ENCODE results near the gene DNAJC10. TPM values are rescaled to one million over a fixed set of nuclear protein-coding genes. Genes with fewer than 3 reads are reported as not detected.

DNAJC10 gene
- total and polyA plus RNA-seq, 2 of the 4 experiments (the other 2 are of a cell fraction) = 34.6 to 53.2 TPM

DNA sequence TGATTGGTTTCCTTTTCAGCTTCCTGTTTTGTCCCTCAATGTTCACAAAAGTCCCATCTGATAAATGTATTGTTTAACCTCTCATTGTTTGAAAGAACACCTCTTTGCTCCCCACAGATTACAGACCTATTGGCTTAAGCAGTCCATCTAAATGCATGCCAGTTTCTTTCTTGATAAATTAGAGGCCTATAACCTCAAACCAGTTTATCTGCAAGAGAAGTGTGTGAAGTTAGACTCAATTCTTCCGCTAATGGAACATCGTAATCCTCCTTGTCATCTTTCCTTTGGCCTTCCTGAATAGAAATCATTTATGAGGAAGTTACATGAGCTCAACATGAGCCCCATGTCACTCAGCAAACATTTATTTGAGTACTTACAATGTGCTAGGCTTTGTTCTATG is 76.4 kb downstream of the DNAJC10 start:
- no peak overlapping the region for H3K23ac ChIP-seq (ENCODE audit: low read depth, low read length)
- no peak overlapping the region for H2BK120ac ChIP-seq (ENCODE audit: low read depth, low read length)
- no CpG with 5 or more reads among the region's 2 CpGs for WGBS, 2 experiments (ENCODE audit: extremely low coverage in 2 of 2, insufficient read length in 1 of 2)
- no peak overlapping the region for H3K4ac ChIP-seq (ENCODE audit: low read depth, low read length)
- H2BK15ac ChIP-seq (ENCODE audit: low read depth, low read length) = no peak overlapping the region
- no peaks in the 10 kb centered on the region for H3K79me1 ChIP-seq (ENCODE audit: low read depth in 1 of 2, low read length in 2 of 2)
- no peak overlapping the region for H2BK5ac ChIP-seq (ENCODE audit: low read depth, low read length, poor library complexity, severe bottlenecking)
- no peaks in the 10 kb centered on the region for H3K4me1 ChIP-seq (ENCODE audit: control insufficient read depth, insufficient read depth, low read length)
- H3K9me1 ChIP-seq (ENCODE audit: insufficient read depth, low read length) = no peaks in the 10 kb centered on the region
- ChIA-PET CTCF (no interaction called here), POLR2A (ENCODE audit: unreplicated experiment) (no interaction called here)
- H3K14ac ChIP-seq (replicated peaks; ENCODE audit: low read depth, low read length) = no peak overlapping the region
- H2AFZ ChIP-seq (replicated peaks; ENCODE audit: low read length, poor library complexity) = no peak overlapping the region
- dilution Hi-C loops (cut with HindIII; ENCODE audit: low sequenced_read_pairs, unreplicated experiment) = no loop called here
- no peak overlapping the region for H2AK9ac ChIP-seq (replicated peaks; ENCODE audit: low read depth, low read length, poor library complexity)
- no peak overlapping the region for H3K27ac ChIP-seq (ENCODE audit: insufficient read depth, low read length)
- DNase-seq = no peak
- H4K20me1 ChIP-seq (ENCODE audit: insufficient read depth, low read length) = no peaks in the 10 kb centered on the region
- TF ChIP-seq RAD21 (IDR thresholded peaks at IDR 0.05; ENCODE audit: low read length) = no peak
- H4K91ac ChIP-seq (ENCODE audit: insufficient read depth, low read depth, low read length) = no peak overlapping the region
- no peak overlapping the region for H3K4me2 ChIP-seq (ENCODE audit: low read depth, low read length)
- 0 out of 2 replicates have a peak, but pooled peaks cover 2% of the 10 kb centered on the region for H3K27me3 ChIP-seq (ENCODE audit: control insufficient read depth, insufficient read depth, low read length)
- H4K8ac ChIP-seq (ENCODE audit: low read depth in 2 of 2, low read length in 2 of 2) = no peak overlapping the region
- no peak overlapping the region for H4K5ac ChIP-seq (ENCODE audit: low read depth, low read length)
- no peak overlapping the region for H3K18ac ChIP-seq (ENCODE audit: low read depth, low read length)
- no peak overlapping the region for H2BK20ac ChIP-seq (ENCODE audit: low read depth, low read length)
- no peaks in the 10 kb centered on the region for H3K9me3 ChIP-seq (ENCODE audit: control insufficient read depth, insufficient read depth, low read length)
- no TSS peak for BruUV-seq (replicated peaks)
- no peak overlapping the region for H3K4me3 ChIP-seq (ENCODE audit: insufficient read depth, low read depth, low read length)
- H2AK5ac ChIP-seq (ENCODE audit: low read depth, low read length) = no peak overlapping the region
- intact Hi-C loops (cut with micrococcal nuclease) = no loop called here
- in situ Hi-C loops (cut with MboI; ENCODE audit: low sequenced_read_pairs) = no loop called here
- no peak overlapping the region for H3K9ac ChIP-seq (ENCODE audit: low read depth, low read length)
- ATAC-seq (ENCODE audit: low read depth) = no peak
- H3K36me3 ChIP-seq (ENCODE audit: control insufficient read depth, insufficient read depth, low read length) = no peaks in the 10 kb centered on the region
- H3K56ac ChIP-seq (ENCODE audit: extremely low read depth, insufficient read depth, low read length) = no peak overlapping the region
